HL-60 (cell line): Measurements from ENCODE around the gene GPC3.

Experiments used
- CTCF ChIP-seq: IDR thresholded peaks from one replicate; pipeline ENCODE4 v1.5.1; 2011; ENCODE audit warnings: low read length, control low read depth, inconsistent platforms; ENCODE audit not compliant: insufficient read depth
- POLR2AphosphoS5 ChIP-seq: IDR thresholded peaks from 2 replicates; pipeline ENCODE4 v1.6.1; 2012; ENCODE audit warnings: low read depth

DNA sequence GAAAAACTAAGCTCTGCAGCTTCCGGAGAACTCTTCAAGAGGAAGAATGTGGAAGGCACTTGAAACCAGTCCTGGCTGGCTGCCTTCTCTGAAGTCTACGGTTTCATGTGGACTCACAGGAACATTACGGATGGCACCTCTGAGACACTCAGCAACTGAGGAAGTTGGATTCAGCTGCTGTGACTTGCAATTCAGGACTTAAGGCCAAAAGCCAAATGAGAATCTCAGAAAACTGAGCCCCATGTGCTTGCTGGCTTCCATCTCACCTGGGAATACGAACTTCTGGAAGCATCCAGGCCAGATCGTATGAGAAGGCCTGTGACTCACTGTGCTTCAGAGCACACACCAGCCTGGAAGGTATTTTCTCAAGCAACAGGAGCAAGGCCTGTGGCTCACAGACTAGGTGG is 462.3 kb downstream of the GPC3 start:
- TF ChIP-seq CTCF (no peak), POLR2AphosphoS5 (no peak)
